Activated naive CD8-positive, alpha-beta T cell (primary cell): ENCODE measurements around the gene CYTH3.
"Not testable (repeated sequence)": the region's sequence is repeated elsewhere in the genome, so short reads cannot be mapped to it uniquely, and the experiment has no call there.

Source experiments
- H3K27ac Mint-ChIP-seq: one replicate; pipeline ENCODE4 v1.8.0; 2021; ENCODE audit warnings: mixed read lengths
- H3K27me3 Mint-ChIP-seq: one replicate; pipeline ENCODE4 v1.8.0; 2021; ENCODE audit warnings: mixed read lengths
- H3K36me3 Mint-ChIP-seq: one replicate; pipeline ENCODE4 v1.8.0; 2021; ENCODE audit warnings: mixed read lengths
- H3K4me1 Mint-ChIP-seq: one replicate; pipeline ENCODE4 v1.8.0; 2021; ENCODE audit warnings: low read depth, mixed read lengths
- H3K4me3 Mint-ChIP-seq: one replicate; pipeline ENCODE4 v1.8.0; 2021; ENCODE audit warnings: mild to moderate bottlenecking, mixed read lengths
- H3K9me3 Mint-ChIP-seq: one replicate; pipeline ENCODE4 v1.8.0; 2021; ENCODE audit warnings: low read depth, mixed read lengths

The CYTH3 gene

GRCh38 chr7:6210621-6211372 lies 61.6 kb downstream of the CYTH3 start:
- H3K9me3 Mint-ChIP-seq = no peaks in the 10 kb centered on the region

GRCh38 chr7:6209340-6209739 lies 63.1 kb downstream of the CYTH3 start:
- Mint-ChIP-seq H3K27me3 (peaks cover 2% of the 10 kb centered on the region), H3K9me3 (no peaks in the 10 kb centered on the region), H3K27ac (no peak overlapping the region), H3K4me1 (no peaks in the 10 kb centered on the region), H3K36me3 (no peaks in the 10 kb centered on the region), H3K4me3 (no peak overlapping the region)

More at GRCh38 chr7:6210621-6211372, 61.6 kb downstream of the CYTH3 start:
- H3K27ac Mint-ChIP-seq = no peak overlapping the region
- peaks cover 2% of the 10 kb centered on the region for H3K27me3 Mint-ChIP-seq
- H3K4me1 Mint-ChIP-seq = no peaks in the 10 kb centered on the region
- no peak overlapping the region for H3K4me3 Mint-ChIP-seq
- H3K36me3 Mint-ChIP-seq = no peaks in the 10 kb centered on the region

DNA sequence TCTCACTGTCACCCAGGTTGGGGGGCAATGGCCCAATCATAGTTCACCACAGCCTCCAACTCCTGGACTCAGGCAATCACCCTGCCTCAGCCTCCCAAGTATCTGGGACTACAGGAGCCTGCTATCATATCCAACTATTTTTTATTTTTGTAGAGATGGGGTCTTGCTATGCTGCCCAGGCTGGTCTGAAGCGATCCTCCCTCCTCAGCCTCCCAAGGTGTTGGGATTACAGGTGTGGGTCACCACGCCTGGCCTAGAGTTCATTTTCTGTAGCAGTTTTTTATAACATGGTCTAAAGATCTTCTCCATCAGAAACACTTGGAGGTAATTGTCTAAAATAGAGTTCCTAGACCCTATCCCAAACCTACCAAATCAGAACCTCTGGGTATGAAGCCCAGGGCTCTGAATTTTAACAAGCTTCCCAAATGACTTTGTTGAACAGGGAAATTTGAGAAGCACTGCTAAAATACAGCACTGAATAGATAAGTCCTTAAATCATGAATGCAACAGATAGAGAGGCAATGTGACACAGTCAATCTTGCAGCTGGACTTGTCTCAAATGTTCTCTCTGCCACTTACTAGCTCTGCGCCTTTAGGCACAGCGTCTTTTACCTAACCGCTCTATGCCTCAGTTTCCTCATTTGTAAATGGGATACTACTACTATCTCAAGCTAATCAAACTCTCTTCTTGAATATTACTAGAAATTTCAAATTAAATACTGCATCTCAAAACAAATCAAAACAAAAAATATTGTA lies 63.7 kb downstream of the CYTH3 start:
- Mint-ChIP-seq H3K9me3 (no peaks in the 10 kb centered on the region), H3K27me3 (peaks cover 2% of the 10 kb centered on the region), H3K4me1 (no peaks in the 10 kb centered on the region), H3K27ac (no peak overlapping the region), H3K4me3 (no peak overlapping the region), H3K36me3 (no peaks in the 10 kb centered on the region)

GRCh38 chr7:6205971-6206660 lies 66.3 kb downstream of the CYTH3 start:
- Mint-ChIP-seq H3K27me3 (no peaks in the 10 kb centered on the region), H3K36me3 (no peaks in the 10 kb centered on the region), H3K9me3 (no peaks in the 10 kb centered on the region), H3K4me3 (no peak overlapping the region), H3K27ac (no peak overlapping the region), H3K4me1 (no peaks in the 10 kb centered on the region)

DNA sequence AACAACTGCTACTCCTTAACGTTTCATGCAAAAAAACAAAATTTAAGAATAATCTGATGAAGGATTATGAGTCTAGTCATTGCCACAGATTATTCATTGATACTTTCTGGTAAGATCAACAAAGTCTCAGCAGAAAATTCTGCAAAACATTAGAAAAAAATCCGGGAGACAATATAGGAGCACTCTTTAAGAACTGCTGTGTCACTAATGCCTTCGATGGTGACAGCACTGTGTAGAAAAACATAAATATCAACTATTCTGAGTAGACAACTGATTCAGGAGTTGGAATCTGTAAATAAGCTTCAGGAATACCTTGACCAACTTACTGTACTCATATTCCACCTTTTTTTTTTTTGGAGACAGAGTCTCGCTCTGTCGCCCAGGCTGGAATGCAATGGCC lies 69.0 kb downstream of the CYTH3 start:
- Mint-ChIP-seq H3K27ac (no peak overlapping the region), H3K4me3 (no peak overlapping the region), H3K9me3 (no peaks in the 10 kb centered on the region), H3K27me3 (no peaks in the 10 kb centered on the region), H3K4me1 (no peaks in the 10 kb centered on the region), H3K36me3 (no peaks in the 10 kb centered on the region)

- Mint-ChIP-seq H3K4me1 (no peaks in the 10 kb centered on the region), H3K27me3 (no peaks in the 10 kb centered on the region), H3K27ac (no peak overlapping the region), H3K4me3 (no peak overlapping the region), H3K9me3 (no peaks in the 10 kb centered on the region), H3K36me3 (no peaks in the 10 kb centered on the region)
These were observed 70.3 kb downstream of the CYTH3 start for GRCh38 chr7:6202117-6202516.

DNA sequence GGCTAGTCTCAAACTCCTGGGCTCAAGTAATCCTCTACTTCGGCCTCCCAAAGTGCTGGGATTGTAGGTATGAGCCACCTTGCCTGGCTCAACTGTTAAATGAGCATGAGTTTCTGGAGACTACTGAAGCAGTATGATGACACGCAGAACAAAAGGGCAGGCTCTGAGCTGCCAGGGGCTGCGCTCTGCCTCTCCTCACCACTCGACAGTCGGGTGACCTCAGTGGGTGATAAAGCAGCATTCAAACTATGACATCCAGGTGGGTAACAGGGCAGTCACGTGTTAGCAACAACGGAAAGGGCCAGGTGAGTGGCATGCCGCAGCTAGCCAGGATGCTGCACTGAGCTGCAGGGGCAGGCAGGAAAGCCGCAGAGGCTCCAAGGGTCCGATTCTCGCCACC lies 71.5 kb downstream of the CYTH3 start:
- H3K36me3 Mint-ChIP-seq = no peaks in the 10 kb centered on the region
- H3K4me1 Mint-ChIP-seq = no peaks in the 10 kb centered on the region
- no peak overlapping the region for H3K27ac Mint-ChIP-seq
- no peaks in the 10 kb centered on the region for H3K9me3 Mint-ChIP-seq
- H3K4me3 Mint-ChIP-seq = no peak overlapping the region
- peaks cover 3% of the 10 kb centered on the region for H3K27me3 Mint-ChIP-seq

GRCh38 chr7:6198689-6199595 lies 73.5 kb downstream of the CYTH3 start:
- Mint-ChIP-seq H3K27me3 (peaks cover 3% of the 10 kb centered on the region), H3K27ac (no peak overlapping the region), H3K4me3 (no peak overlapping the region), H3K9me3 (no peaks in the 10 kb centered on the region), H3K36me3 (no peaks in the 10 kb centered on the region), H3K4me1 (no peaks in the 10 kb centered on the region)

GRCh38 chr7:6197801-6198551 lies 74.4 kb downstream of the CYTH3 start:
- no peak overlapping the region for H3K4me3 Mint-ChIP-seq
- H3K9me3 Mint-ChIP-seq = no peaks in the 10 kb centered on the region
- no peak overlapping the region for H3K27ac Mint-ChIP-seq
- no peaks in the 10 kb centered on the region for H3K4me1 Mint-ChIP-seq
- H3K27me3 Mint-ChIP-seq = peaks cover 3% of the 10 kb centered on the region
- no peaks in the 10 kb centered on the region for H3K36me3 Mint-ChIP-seq

DNA sequence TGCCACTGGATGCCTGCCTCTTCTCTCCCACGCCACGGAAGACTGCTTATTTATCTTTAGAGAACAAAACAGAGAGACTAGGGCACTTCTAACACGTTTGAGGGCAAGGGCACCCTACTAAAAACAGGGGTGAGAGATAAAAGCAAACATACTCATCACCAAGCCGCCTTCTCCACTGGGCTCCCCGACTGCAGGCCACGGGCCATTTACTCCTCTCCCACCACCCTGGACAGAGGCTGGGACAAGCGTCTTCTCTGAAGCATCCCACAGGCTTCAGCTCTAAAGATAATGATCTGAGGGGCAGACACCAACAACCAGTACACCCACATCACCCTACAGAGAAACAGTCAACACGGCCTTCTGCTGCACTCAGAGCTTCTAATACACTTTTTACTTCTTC lies 78.7 kb downstream of the CYTH3 start:
- H3K27ac Mint-ChIP-seq = no peak overlapping the region
- no peaks in the 10 kb centered on the region for H3K36me3 Mint-ChIP-seq
- H3K9me3 Mint-ChIP-seq = no peaks in the 10 kb centered on the region
- H3K27me3 Mint-ChIP-seq = peaks cover 3% of the 10 kb centered on the region
- no peak overlapping the region for H3K4me3 Mint-ChIP-seq
- no peaks in the 10 kb centered on the region for H3K4me1 Mint-ChIP-seq

DNA sequence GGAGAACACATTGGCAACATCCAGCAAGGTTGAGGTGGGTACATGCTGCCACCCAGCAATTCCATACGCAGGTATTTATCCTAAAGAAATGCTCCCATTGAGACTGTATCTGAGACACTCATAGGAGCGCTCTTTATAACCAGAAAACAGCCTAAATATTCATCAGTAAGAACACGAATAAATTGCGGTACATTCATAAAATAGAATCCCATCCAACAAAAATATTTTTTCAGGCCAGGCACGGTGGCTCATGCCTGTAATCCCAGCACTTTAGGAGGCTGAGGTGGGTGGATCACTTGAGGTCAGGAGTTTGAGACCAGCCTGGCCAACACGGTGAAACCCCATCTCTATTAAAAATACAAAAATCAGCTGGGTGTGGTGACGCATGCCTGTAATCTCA lies 81.9 kb downstream of the CYTH3 start:
- H3K36me3 Mint-ChIP-seq, H3K27ac Mint-ChIP-seq, H3K9me3 Mint-ChIP-seq, H3K4me1 Mint-ChIP-seq, H3K4me3 Mint-ChIP-seq, H3K27me3 Mint-ChIP-seq: not testable (repeated sequence)

DNA sequence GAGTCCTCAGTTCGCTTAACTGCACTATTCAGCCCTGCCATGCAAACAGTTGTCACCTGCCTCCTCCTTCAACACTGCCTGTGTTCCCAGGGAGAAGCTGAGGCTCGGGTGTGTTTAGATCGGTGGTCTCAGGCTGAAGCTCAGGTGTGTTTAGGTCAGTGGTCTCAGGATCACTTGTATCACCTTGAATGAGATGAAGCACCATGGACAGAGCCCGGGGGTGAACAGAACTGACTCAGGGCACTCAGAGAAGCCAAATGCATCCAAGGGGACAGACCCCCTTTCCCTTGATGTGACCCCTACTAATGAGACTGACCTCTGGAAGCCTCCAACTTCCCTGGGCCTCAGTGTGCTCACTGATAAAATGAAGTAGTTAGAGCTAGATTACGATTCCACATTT lies 84.0 kb downstream of the CYTH3 start:
- H3K27ac Mint-ChIP-seq = no peak overlapping the region
- no peaks in the 10 kb centered on the region for H3K4me1 Mint-ChIP-seq
- H3K36me3 Mint-ChIP-seq = no peaks in the 10 kb centered on the region
- H3K27me3 Mint-ChIP-seq = no peaks in the 10 kb centered on the region
- no peak overlapping the region for H3K4me3 Mint-ChIP-seq
- H3K9me3 Mint-ChIP-seq = no peaks in the 10 kb centered on the region

DNA sequence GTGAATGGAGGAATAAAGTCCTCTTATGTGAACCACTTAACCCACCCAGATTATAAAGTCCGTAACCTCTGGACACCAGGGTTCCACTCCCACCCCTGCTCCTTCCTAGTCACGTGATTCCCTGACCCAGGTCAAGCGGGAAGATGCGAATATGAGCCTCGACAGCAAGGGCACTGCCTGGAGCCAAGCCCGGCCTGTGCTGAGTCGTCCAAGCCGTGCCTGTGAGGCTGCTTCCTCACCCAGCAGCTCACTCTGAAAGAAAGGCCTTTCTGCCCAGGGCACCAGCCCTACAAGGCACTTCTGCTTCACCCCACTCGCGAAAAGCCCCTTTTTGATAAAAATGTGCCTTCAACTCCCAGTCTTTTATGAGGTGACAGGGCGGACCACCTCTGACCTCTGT lies 85.8 kb downstream of the CYTH3 start:
- no peaks in the 10 kb centered on the region for H3K9me3 Mint-ChIP-seq
- no peak overlapping the region for H3K27ac Mint-ChIP-seq
- H3K4me3 Mint-ChIP-seq = no peak overlapping the region
- no peaks in the 10 kb centered on the region for H3K4me1 Mint-ChIP-seq
- no peaks in the 10 kb centered on the region for H3K27me3 Mint-ChIP-seq
- no peaks in the 10 kb centered on the region for H3K36me3 Mint-ChIP-seq

DNA sequence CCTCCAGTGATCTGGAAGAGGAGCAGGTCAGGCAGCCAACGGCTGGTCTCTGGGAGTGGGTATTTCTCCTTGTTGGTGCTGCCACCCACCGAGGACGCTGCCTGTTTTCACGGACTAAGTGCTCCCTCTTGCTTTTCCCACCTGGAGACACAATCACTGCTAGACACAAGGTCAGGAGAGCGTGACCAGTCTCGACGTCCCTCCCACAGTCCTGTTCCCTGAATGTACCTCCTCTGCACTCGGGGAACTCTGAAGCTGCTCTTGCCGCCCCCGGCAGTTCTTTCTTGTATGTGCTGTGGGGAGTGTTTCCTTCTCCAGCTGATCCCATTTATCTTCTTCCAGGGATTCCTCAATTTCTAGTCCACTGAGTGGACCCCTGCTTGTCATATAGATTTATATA lies 89.4 kb downstream of the CYTH3 start:
- H3K9me3 Mint-ChIP-seq = no peaks in the 10 kb centered on the region
- no peaks in the 10 kb centered on the region for H3K27me3 Mint-ChIP-seq
- H3K4me1 Mint-ChIP-seq = no peaks in the 10 kb centered on the region
- H3K4me3 Mint-ChIP-seq = no peak overlapping the region
- no peak overlapping the region for H3K27ac Mint-ChIP-seq
- no peaks in the 10 kb centered on the region for H3K36me3 Mint-ChIP-seq
